ENCODE results near the gene CLIP4.

The CLIP4 gene

GRCh38 chr2:29130295-29130694 is 15.1 kb downstream of the CLIP4 start:
- DNase-seq (ENCODE audit: low read depth, low spot score) = peak; percentile 86

- no peak for DNase-seq (ENCODE audit: low read depth, low spot score)
Observed at GRCh38 chr2:29134933-29135332, 19.7 kb downstream of the CLIP4 start.

- DNase-seq (ENCODE audit: low read depth, low spot score) = peak; percentile 13
Observed at GRCh38 chr2:29139152-29139551, 23.9 kb downstream of the CLIP4 start.

GRCh38 chr2:29139731-29140130 is 24.5 kb downstream of the CLIP4 start:
- DNase-seq (ENCODE audit: low read depth, low spot score) = no peak

- DNase-seq (ENCODE audit: low read depth, low spot score) = no peak
Observed at GRCh38 chr2:29143657-29144056, 28.4 kb downstream of the CLIP4 start.

- no peak for DNase-seq (ENCODE audit: low read depth, low spot score)
Observed at GRCh38 chr2:29146197-29146596, 31.0 kb downstream of the CLIP4 start.

GRCh38 chr2:29147963-29148362 is 32.7 kb downstream of the CLIP4 start:
- no peak for DNase-seq (ENCODE audit: low read depth, low spot score)

GRCh38 chr2:29154610-29155009 is 39.4 kb downstream of the CLIP4 start:
- DNase-seq (ENCODE audit: low read depth, low spot score) = no peak

- peak; percentile 42 for DNase-seq (ENCODE audit: low read depth, low spot score)
Observed at GRCh38 chr2:29155578-29155977, 40.4 kb downstream of the CLIP4 start.

GRCh38 chr2:29157131-29157530 is 41.9 kb downstream of the CLIP4 start:
- DNase-seq (ENCODE audit: low read depth, low spot score) = no peak

GRCh38 chr2:29159125-29159524 is 43.9 kb downstream of the CLIP4 start:
- DNase-seq (ENCODE audit: low read depth, low spot score) = no peak

GRCh38 chr2:29160184-29160583 is 45.0 kb downstream of the CLIP4 start:
- DNase-seq (ENCODE audit: low read depth, low spot score) = no peak

- no peak for DNase-seq (ENCODE audit: low read depth, low spot score)
Observed at GRCh38 chr2:29162204-29162928, 47.2 kb downstream of the CLIP4 start.

GRCh38 chr2:29164091-29164846 is 49.1 kb downstream of the CLIP4 start:
- DNase-seq (ENCODE audit: low read depth, low spot score) = no peak

- peak; percentile 26 for DNase-seq (ENCODE audit: low read depth, low spot score)
Observed at GRCh38 chr2:29165362-29166241, 50.4 kb downstream of the CLIP4 start.

GRCh38 chr2:29166242-29167039 is 51.2 kb downstream of the CLIP4 start:
- DNase-seq (ENCODE audit: low read depth, low spot score) = no peak

GRCh38 chr2:29174937-29175336 is 59.7 kb downstream of the CLIP4 start:
- no peak for DNase-seq (ENCODE audit: low read depth, low spot score)

- DNase-seq (ENCODE audit: low read depth, low spot score) = no peak
Observed at GRCh38 chr2:29175338-29175737, 60.1 kb downstream of the CLIP4 start.

GRCh38 chr2:29182334-29182733 is 67.1 kb downstream of the CLIP4 start:
- no peak for DNase-seq (ENCODE audit: low read depth, low spot score)

GRCh38 chr2:29182920-29183319 is 67.7 kb downstream of the CLIP4 start:
- DNase-seq (ENCODE audit: low read depth, low spot score) = no peak

GRCh38 chr2:29184531-29184930 is 69.3 kb downstream of the CLIP4 start:
- DNase-seq (ENCODE audit: low read depth, low spot score) = no peak
